ENCODE measurements around the gene POLE. TPM values are rescaled to one million over a fixed set of nuclear protein-coding genes. Genes with fewer than 3 reads are reported as not detected.

POLE gene
- total and polyA plus RNA-seq, 8 donors: 29.2 to 60.5 (median 56.0) TPM

- no peak for DNase-seq
- no peak for ATAC-seq
Observed at GRCh38 chr12:132690112-132690511, 3.0 kb upstream of the POLE start.

GRCh38 chr12:132689227-132689626 lies 2.1 kb upstream of the POLE start:
- Histone ChIP-seq H3K9me3 (no peaks in the 10 kb centered on the region), H3K4me3 (no peak overlapping the region), H3K36me3 (no peaks in the 10 kb centered on the region), H3K27ac (no peak overlapping the region), H3K27me3 (no peaks in the 10 kb centered on the region), H3K4me1 (peaks cover 5 to 16% of the 10 kb centered on the region in 2 donors)
- intact Hi-C loops (cut with DNase I): no loop called here
- TF ChIP-seq CTCF (IDR thresholded peaks at IDR 0.05): no peak
- ATAC-seq (no peak), DNase-seq (peak in 1 of 4 donors; percentile 67)

More at GRCh38 chr12:132690112-132690511, 3.0 kb upstream of the POLE start:
- Histone ChIP-seq H3K4me1 (peaks cover 5 to 16% of the 10 kb centered on the region in 2 donors), H3K4me3 (no peak overlapping the region), H3K9me3 (no peaks in the 10 kb centered on the region), H3K27me3 (no peaks in the 10 kb centered on the region), H3K36me3 (no peaks in the 10 kb centered on the region), H3K27ac (no peak overlapping the region)
- intact Hi-C loops (cut with DNase I): no loop called here
- TF ChIP-seq CTCF (IDR thresholded peaks at IDR 0.05): no peak

- peak overlapping the region; percentile 65 to 70 for H3K4me3 ChIP-seq
- H3K27ac ChIP-seq: peak overlapping the region; percentile 28 to 33
- H3K27me3 ChIP-seq: no peaks in the 10 kb centered on the region
- ATAC-seq: no peak
- intact Hi-C loops (cut with DNase I): no loop called here
- H3K4me1 ChIP-seq: peaks cover 5 to 16% of the 10 kb centered on the region in 2 donors
- no peaks in the 10 kb centered on the region for H3K36me3 ChIP-seq
- DNase-seq: no peak
- H3K9me3 ChIP-seq: no peaks in the 10 kb centered on the region
- no peak for TF ChIP-seq CTCF (IDR thresholded peaks at IDR 0.05)
Observed at GRCh38 chr12:132686825-132687210, 324 bp downstream of the POLE start.

- H3K36me3 ChIP-seq: no peaks in the 10 kb centered on the region
- H3K27me3 ChIP-seq: no peaks in the 10 kb centered on the region
- peaks cover 5 to 16% of the 10 kb centered on the region in 2 donors for H3K4me1 ChIP-seq
- no peak for TF ChIP-seq CTCF (IDR thresholded peaks at IDR 0.05)
- H3K27ac ChIP-seq: no peak overlapping the region
- no peaks in the 10 kb centered on the region for H3K9me3 ChIP-seq
- ATAC-seq (no peak), DNase-seq (no peak)
- no peak overlapping the region for H3K4me3 ChIP-seq
- intact Hi-C loops (cut with DNase I): no loop called here
Observed at GRCh38 chr12:132685400-132685799, 1.7 kb downstream of the POLE start.

GRCh38 chr12:132677492-132677891 lies 9.7 kb downstream of the POLE start:
- H3K27ac ChIP-seq: no peak overlapping the region
- H3K4me3 ChIP-seq: no peak overlapping the region
- H3K27me3 ChIP-seq: no peaks in the 10 kb centered on the region
- H3K9me3 ChIP-seq: no peaks in the 10 kb centered on the region
- DNase-seq (no peak), ATAC-seq (no peak)
- no peaks in the 10 kb centered on the region for H3K4me1 ChIP-seq
- peaks cover 0 to 65% of the 10 kb centered on the region in 2 donors for H3K36me3 ChIP-seq
- no peak for TF ChIP-seq CTCF (IDR thresholded peaks at IDR 0.05)
- intact Hi-C loops (cut with DNase I): no loop called here
